ENCODE data around the gene KLHL29. TPM values are rescaled to one million over a fixed set of nuclear protein-coding genes. Genes with fewer than 3 reads are reported as not detected.

KLHL29 gene
- total and polyA plus RNA-seq, 2 experiments from 2014 or later = 3.8 to 9.9 TPM

DNA sequence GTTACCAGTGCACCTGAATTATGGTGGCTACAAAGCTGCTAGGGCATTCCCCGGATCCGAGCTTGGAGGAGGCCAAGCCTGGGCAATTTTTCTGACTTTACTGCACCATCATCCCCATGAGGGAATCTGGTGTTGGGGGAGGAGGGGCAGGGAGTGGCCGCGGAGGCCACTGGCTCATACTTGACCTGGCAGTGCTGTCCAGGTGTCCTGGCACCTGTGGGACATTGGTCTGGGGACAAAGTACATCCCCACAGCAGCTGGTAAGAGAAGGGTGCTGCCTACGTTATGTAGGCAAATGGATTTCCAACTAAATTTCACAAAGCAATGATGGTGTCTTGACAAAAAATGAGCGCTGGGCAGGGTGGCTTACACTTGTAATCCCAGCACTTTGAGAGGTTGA, 48.3 kb downstream of the KLHL29 start:
- Histone ChIP-seq H3K9me2 (replicated peaks; ENCODE audit: insufficient read depth) (no peaks in the 10 kb centered on the region), H3K4me1 (ENCODE audit: insufficient read depth) (no peaks in the 10 kb centered on the region), H3K9me3 (ENCODE audit: low read depth) (no peaks in the 10 kb centered on the region), H3K4me3 (no peak overlapping the region), H4K20me1 (ENCODE audit: insufficient read depth, poor library complexity, severe bottlenecking) (no peaks in the 10 kb centered on the region), H3K79me2 (no peaks in the 10 kb centered on the region), H3K36me3 (replicated peaks; ENCODE audit: insufficient read depth, low read depth) (no peaks in the 10 kb centered on the region), H2AFZ (no peak overlapping the region), H3K27me3 (no peaks in the 10 kb centered on the region), H3K27ac (no peak overlapping the region), H3K4me2 (no peak overlapping the region)
- TF ChIP-seq, protein P1, sequence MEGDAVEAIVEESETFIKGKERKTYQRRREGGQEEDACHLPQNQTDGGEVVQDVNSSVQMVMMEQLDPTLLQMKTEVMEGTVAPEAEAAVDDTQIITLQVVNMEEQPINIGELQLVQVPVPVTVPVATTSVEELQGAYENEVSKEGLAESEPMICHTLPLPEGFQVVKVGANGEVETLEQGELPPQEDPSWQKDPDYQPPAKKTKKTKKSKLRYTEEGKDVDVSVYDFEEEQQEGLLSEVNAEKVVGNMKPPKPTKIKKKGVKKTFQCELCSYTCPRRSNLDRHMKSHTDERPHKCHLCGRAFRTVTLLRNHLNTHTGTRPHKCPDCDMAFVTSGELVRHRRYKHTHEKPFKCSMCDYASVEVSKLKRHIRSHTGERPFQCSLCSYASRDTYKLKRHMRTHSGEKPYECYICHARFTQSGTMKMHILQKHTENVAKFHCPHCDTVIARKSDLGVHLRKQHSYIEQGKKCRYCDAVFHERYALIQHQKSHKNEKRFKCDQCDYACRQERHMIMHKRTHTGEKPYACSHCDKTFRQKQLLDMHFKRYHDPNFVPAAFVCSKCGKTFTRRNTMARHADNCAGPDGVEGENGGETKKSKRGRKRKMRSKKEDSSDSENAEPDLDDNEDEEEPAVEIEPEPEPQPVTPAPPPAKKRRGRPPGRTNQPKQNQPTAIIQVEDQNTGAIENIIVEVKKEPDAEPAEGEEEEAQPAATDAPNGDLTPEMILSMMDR (IDR thresholded peaks at IDR 0.05; ENCODE audit: poor library complexity) = no peak
- TF ChIP-seq EZH2phosphoT487 (IDR thresholded peaks at IDR 0.05; ENCODE audit: low read depth, severe bottlenecking, unreplicated experiment) (no peak), EZH2 (IDR thresholded peaks at IDR 0.05; ENCODE audit: borderline replicate concordance) (no peak)
- no peak for DNase-seq (ENCODE audit: low spot score)
- 94% methylated on average over 6 of the region's 6 CpGs for WGBS (ENCODE audit: low lambda C conversion rate, missing lambda C conversion rate)

- H3K79me2 ChIP-seq = no peaks in the 10 kb centered on the region
- no peak overlapping the region for H3K4me2 ChIP-seq
- WGBS (ENCODE audit: low lambda C conversion rate, missing lambda C conversion rate) = 53% methylated on average over 6 of the region's 6 CpGs
- no peak for DNase-seq (ENCODE audit: low spot score)
- no peaks in the 10 kb centered on the region for H3K27me3 ChIP-seq
- H3K27ac ChIP-seq = peak overlapping the region; percentile 21
- H3K9me3 ChIP-seq (ENCODE audit: low read depth) = no peaks in the 10 kb centered on the region
- H3K36me3 ChIP-seq (replicated peaks; ENCODE audit: insufficient read depth, low read depth) = no peaks in the 10 kb centered on the region
- no peak overlapping the region for H2AFZ ChIP-seq
- H3K4me3 ChIP-seq = no peak overlapping the region
- H3K4me1 ChIP-seq (ENCODE audit: insufficient read depth) = no peaks in the 10 kb centered on the region
- no peaks in the 10 kb centered on the region for H3K9me2 ChIP-seq (replicated peaks; ENCODE audit: insufficient read depth)
- H4K20me1 ChIP-seq (ENCODE audit: insufficient read depth, poor library complexity, severe bottlenecking) = no peaks in the 10 kb centered on the region
- TF ChIP-seq EZH2phosphoT487 (IDR thresholded peaks at IDR 0.05; ENCODE audit: low read depth, severe bottlenecking, unreplicated experiment) = no peak
- TF ChIP-seq EZH2 (IDR thresholded peaks at IDR 0.05; ENCODE audit: borderline replicate concordance) = no peak
- TF ChIP-seq, protein P1 (IDR thresholded peaks at IDR 0.05; ENCODE audit: poor library complexity) = no peak
Observed at GRCh38 chr2:23434721-23435121, 49.7 kb downstream of the KLHL29 start.

DNA sequence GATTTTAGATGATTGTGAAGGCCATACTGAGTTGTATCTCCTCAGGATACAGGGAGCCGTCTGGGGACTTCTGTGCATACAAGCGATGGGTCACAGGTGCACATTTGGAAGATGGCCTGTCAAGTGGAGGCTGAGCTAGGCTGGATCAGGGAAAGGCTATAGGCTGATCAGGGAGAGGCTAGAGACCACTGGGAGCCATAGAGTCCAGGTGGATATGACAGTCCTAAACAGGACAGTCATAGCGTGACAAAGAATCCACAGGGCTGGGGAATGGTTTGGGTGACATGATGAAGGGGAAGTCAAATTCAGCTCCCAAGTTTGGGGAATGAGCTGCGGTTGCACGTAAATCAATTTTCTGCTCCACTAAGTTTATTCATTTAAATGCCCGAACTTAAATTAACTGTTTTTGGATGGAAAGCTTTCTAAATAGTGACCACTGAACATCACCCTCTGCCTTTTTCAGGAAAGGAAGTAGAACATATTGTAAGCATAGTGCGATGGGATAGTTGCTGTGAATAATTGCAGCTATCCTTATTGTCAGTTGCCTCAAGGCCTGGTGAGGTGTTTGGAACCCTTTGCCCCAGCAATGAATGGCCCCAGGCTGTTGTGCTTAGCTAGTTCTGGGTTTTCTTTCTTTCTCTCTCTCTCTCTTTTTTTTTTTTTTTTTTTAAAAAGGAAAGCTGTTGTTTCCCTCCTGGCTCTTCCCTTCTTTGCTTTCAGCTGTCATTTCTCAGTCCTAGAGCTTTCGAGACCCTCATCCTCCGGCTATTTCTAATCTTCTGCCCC, 50.5 kb downstream of the KLHL29 start:
- Histone ChIP-seq H3K4me1 (ENCODE audit: insufficient read depth) (no peaks in the 10 kb centered on the region), H3K27ac (no peak overlapping the region), H3K9me2 (replicated peaks; ENCODE audit: insufficient read depth) (no peaks in the 10 kb centered on the region), H3K27me3 (no peaks in the 10 kb centered on the region), H3K36me3 (replicated peaks; ENCODE audit: insufficient read depth, low read depth) (no peaks in the 10 kb centered on the region), H3K79me2 (no peaks in the 10 kb centered on the region), H2AFZ (no peak overlapping the region), H3K9me3 (ENCODE audit: low read depth) (no peaks in the 10 kb centered on the region), H4K20me1 (ENCODE audit: insufficient read depth, poor library complexity, severe bottlenecking) (no peaks in the 10 kb centered on the region), H3K4me2 (no peak overlapping the region), H3K4me3 (no peak overlapping the region)
- no peak for DNase-seq (ENCODE audit: low spot score)
- no peak for TF ChIP-seq EZH2phosphoT487 (IDR thresholded peaks at IDR 0.05; ENCODE audit: low read depth, severe bottlenecking, unreplicated experiment)
- TF ChIP-seq EZH2 (IDR thresholded peaks at IDR 0.05; ENCODE audit: borderline replicate concordance) = no peak
- TF ChIP-seq, protein P1 (IDR thresholded peaks at IDR 0.05; ENCODE audit: poor library complexity) = no peak
- WGBS (ENCODE audit: low lambda C conversion rate, missing lambda C conversion rate) = 83% methylated on average over 9 of the region's 9 CpGs

All from hepatocyte (in vitro differentiated cells).